Stimulated activated CD4-positive, alpha-beta T cell treated with anti-CD3 and anti-CD28 coated beads, Interleukin-2, amount 100 ng/mL, for 24 hours (primary cell): ENCODE data around the gene JCAD.
"Not testable (repeated sequence)": the region's sequence is repeated elsewhere in the genome, so short reads cannot be mapped to it uniquely, and the experiment has no call there.

Source experiments
- DNase-seq, 2 donors: peaks; one replicate each; pipeline ENCODE4 v3.0.0-alpha.2; 2020

The JCAD gene, protein sequence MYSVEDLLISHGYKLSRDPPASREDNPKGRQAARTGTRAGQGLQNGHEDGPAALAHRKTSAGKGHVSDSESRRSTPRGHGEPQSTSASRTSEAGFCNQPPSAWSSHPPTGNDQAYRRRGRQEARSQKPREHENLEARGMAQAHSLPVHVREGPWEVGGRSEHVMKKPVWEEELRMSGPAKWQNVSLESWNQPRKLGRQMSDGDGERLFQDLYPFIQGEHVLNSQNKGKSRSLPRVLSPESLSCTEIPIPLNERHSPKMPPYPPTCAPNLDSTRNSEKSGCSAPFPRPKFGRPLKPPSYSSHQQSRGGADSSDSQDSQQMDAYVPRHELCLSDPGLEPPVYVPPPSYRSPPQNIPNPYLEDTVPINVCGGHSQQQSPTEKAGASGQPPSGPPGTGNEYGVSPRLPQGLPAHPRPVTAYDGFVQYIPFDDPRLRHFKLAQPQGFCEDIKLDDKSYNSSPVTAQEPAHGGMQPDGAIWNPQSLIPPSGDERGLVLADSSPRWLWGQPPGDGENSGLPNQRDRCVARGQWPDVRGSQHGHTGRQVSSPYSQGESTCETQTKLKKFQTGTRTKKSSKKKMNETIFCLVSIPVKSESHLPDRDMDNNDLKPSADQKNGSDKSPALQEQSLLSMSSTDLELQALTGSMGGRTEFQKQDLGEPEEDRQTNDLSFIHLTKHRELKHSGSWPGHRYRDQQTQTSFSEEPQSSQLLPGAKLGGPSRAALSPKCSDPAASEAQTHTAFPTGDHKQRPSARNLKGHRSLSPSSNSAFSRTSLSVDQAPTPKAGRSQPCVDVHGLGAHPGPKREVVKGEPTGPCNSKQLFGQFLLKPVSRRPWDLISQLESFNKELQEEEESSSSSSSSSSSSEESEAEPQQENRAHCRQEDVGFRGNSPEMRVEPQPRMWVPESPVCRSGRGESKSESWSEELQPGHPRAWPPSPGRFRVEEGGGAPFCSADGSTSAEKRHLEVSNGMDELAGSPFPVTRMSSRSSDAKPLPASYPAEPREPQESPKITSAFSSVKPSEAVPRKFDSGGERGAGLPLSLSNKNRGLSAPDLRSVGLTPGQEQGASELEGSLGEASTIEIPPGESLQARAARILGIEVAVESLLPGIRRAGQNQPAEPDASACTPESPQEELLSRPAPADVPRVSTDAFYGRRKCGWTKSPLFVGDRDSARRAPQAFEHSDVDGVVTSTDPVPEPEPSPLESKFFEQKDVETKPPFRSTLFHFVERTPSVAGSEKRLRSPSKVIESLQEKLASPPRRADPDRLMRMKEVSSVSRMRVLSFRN (N-terminal part only)

DNA sequence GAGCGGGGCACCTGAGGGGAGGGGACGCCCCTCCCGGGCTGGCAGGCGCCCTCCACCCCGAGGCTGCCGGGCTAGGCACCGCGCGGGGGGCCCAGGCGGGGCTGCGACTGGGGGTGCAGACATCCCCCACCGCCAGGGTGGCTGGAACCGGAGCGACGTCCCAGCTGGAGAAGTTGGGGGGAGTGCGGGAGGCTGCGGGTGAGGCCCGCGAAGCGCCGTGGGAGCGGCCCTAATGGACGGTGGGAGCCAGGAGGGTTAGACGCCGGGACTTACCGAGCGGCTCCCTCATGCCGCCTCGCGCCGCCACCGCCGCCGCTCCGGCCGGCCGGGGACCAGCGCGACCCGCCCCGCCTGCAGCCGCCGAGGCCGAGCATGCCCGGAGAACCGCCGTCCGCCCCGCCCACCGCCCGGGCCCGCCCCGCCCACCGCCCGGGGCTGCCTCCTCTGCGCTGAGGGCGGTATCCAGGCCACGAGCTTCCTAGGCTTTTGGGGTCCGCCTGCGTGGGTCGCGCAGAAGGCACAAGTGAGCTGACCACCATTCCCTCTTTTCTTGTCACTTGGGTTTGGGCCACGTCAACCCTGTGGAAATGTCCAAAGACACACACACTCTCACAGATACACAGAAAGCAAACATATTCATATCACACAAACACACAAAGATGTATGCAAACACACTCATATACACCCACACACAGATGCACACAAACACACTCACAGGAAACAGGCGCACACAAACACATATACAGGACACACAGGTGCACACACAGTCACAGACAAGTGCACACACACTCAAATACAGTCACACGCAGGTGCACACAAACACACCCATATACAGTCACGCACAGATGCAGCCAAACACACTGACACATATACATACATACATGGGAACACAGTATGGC lies at the start of gene JCAD:
JCAD (minus strand) TSS at position 378 of the 899 bp plus-strand sequence. CDS start 11,774 bp downstream, outside the sequence.
- peak; percentile 48 to 77 for DNase-seq

DNA sequence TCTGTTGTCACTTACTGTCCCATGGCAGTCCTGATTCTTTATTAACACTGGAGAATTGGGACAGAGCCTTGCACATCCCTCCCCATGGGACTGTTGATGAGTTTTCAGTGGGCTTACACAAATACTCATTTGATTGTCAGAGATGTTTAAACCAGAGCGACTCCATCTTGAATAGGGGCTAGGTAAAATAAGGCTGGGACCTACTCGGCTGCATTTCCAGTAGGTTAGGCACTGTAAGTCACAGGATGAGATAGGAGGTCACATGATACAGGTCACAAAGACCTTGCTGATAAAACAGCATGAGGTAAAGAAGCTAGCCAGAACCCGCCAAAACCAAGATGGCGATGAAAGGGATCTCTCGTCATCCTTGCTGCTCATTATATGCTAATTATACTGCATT lies 47.6 kb upstream of the JCAD start:
- no peak for DNase-seq

DNA sequence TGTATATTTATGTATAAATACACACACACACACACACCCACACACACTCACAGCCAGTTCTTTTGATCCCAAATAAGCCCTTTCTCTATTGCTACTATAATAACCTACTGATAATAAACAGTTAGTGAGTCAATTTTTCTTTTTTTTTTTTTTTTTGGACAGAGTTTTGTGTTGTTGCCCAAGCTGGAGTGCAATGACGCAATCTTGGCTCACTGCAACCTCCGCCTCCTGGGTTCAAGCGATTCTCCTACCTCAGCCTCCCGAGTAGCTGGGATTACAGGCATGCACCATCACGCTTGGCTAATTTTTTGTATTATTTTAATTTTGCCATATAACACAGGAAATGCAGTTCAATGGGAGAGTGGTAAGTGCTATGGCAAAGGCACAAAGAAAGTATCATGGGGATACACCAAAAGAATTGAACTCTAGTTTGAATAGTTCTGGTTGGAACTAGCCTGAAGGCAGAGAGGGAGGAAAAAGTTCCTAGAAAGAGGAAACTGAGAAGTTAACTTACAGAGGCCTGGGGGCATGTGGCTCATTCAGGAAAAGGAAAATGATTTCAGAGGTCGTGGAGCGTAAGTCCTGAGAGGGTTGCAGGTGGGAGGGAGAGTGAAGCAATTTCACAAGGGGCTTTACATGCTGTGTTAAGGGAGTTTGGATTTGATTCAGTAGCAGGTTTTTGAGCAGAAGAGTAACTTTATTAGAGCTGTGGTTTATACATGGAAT lies 44.4 kb upstream of the JCAD start:
- DNase-seq: no peak

DNA sequence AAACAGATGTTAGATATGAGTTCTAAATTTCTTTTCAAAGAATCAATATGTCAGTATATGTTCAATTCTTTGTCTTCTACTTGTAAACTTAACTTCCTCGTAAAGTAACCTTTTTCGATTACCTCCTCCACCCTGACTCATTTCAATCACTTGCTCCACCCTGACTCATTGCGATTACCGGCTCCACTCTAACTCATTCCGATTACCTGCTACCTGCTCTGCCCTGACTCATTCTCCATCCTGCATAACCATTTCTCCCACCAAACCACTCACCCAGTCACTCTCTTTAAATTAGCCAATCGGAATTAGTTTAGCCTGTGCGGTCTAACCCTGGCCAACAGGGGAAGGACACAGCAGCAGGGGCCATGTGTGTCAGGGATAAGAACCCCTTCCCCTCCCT lies 40.3 kb upstream of the JCAD start:
- not testable (repeated sequence) for DNase-seq

DNA sequence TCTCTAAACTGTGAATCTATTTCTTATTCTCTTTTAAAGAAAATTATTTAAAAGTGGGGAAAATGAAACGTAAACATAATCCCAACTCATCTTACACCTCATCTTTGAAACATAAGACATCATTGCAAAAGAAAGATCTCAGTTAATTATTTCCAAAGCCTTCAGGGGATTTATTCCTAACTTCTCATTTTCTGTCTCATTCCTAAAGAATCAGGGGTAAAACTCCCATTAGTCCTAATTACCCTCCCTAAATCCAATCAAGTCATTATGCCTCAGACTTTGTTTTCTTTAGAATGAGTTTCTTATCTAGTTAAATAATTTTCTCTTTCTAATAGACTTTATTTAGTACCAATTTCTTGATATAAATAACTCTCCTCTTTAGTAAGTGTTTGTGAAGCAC lies 39.7 kb upstream of the JCAD start:
- DNase-seq: no peak

DNA sequence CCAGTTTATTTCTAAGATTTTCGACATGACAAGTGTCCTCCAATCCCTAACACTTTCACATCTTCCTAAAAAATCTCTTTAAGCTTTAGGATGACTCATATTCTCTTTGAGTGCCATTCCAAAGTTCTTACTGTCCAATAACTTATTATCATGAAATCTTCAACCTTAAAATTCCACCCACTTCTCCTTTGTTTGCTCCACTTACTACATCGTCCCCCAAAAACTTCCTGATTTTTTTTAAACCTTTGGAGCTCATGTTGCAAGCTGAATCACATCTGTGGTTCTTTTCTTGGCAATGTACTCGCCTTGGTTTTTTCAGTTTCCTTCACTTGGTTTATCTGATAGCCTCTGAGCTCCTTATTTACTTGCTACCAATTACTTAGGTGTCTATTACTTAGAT lies 39.2 kb upstream of the JCAD start:
- DNase-seq: no peak

DNA sequence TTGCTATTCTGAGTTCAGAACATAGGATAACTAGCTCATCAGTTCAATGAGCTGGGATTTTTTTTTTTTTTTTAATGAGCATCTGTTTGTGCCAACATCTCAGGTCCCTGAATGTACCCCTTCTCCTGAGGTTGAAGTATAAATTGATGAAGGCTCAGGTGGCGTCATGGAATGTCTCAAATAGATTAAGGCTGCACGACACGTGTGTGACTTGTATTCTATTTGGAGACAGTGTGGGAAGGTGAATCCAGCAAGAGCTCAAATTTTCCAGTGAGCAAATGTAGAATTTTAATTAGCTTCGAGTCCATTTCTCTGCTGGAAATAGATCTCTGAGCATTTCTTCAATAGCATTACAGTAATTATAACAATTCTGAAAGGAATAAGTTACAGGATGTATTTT lies 37.2 kb upstream of the JCAD start:
- no peak for DNase-seq

DNA sequence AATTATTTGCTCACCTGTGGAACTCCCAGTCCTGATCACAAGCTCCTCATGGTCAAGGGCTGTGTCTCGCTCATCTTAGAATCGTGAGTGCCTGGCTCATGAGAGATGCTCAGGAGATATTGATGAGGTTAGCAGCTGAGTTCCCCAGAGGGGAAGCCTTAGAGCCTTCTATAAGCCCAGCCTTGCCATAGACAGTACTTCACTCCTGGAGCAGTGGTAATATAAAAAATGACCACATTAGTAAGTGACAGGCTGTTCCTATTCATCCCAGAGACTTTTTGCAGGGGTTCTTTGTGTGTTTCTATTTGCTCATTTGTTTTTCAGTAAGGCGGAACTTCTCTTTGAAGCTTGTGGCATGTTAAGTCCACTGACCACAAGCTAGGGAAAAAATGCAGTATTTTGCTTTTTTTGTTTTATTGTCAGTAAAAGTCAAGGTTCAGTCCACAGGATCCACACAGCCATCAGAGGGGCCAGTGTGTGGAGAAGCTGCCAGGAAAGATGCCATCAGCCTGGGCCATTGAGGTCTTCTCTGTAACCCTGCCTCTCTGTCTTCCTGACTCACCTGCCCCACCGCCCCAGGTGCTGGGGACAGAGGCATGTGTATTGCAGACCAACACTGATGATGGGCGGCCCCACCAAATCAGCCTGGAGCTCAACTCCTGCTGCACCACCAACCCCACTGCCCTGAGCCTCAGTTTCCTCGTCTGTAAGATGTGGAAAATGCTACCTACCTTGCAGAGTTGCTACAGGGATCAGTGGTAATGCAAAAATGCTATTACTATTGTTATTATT lies 36.4 kb upstream of the JCAD start:
- DNase-seq: no peak

DNA sequence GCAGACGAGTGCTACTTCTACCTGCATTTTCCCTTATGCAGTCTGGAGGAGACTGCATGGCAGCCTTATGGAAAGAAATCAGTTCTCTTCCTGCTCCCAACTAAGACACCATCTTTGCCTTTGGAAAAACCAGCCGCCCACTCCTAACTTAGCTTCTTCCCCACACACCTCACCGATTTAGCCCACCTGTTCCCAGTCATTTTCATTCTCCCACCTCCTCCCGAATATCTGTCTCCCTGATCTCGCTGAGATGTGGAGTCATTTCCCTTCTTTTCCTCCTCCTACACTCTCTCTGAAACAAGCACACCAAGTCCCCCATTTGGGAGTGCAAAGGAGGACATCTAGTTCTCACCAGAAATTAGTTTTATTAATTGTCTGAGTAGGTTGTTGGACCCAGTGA lies 35.2 kb upstream of the JCAD start:
- DNase-seq: no peak

DNA sequence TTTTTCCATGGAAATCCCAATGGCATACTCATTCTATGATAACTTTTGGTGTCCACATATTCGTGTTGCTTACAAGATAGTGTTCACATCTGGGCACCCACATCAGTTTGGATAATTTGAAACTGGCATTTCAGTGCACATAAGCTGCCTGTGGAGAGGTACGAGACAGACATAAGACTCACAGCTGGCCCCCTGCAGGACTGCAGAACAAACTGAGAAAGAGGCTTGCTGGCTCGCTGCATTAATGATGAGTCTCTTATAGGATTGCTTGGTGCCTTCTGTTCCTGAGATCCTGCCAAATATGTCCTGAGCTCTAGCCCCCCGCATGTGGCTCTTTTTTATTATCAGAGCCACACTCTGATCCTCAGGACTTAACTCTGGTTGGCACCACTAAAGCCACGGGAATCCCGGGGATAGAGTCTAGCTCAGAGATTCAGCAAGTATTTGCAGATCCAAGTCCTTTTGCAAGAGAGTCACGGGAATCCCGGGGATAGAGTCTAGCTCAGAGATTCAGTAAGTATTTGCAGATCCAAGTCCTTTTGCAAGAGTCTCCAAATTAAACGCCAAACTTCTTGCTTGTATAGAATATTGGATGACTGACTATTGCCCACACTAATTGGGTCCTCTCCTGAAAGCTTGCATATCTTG lies 34.0 kb upstream of the JCAD start:
- DNase-seq: no peak

DNA sequence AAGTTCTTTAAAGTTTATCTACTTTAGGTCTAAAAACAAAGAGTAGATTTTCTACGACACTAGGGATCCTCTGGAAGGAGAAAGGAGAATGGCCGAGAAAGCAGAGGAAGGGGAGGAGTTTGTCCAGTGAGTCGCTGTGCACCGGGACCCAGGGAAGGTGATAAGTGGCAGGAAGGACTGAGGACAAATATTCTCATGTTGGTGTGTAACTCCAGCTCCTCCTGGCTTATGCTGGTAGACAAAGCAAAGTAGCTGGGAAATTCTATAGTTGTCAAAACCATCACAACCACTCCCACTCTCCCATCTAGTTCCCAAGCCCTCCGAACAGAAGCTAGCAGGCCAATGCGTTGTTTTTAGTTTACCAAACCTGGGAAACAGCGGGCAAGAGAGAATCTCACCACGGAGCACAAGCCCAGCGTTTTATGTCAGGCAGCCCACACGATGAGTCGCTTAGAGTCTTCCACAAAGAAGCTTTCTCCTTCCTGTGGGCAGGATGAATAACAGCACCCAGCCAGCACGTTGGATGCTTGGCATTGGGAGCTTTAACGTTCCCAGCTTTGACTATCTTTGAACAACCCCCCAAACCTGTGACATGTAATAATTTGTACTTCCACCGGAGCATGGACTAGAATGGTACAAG lies 32.9 kb upstream of the JCAD start:
- DNase-seq: no peak

DNA sequence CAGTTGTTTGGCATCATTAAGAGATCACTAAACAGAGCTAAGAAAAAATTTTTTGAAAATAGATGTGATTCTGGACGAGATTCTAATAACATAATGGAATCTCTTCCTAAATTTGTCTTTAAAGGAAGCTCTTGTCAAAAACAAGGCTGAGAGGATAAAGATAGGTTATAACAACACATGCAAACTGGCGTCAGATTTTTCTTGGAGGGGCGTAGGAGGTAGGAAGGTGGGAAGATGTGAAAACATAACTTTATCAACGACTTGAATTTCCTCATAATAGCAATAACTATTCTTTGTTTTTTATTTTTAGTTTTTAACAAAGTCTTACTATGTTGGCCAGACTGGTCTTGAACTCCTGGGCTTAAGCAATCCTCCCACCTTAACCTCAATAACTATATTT lies 31.8 kb upstream of the JCAD start:
- DNase-seq: no peak

DNA sequence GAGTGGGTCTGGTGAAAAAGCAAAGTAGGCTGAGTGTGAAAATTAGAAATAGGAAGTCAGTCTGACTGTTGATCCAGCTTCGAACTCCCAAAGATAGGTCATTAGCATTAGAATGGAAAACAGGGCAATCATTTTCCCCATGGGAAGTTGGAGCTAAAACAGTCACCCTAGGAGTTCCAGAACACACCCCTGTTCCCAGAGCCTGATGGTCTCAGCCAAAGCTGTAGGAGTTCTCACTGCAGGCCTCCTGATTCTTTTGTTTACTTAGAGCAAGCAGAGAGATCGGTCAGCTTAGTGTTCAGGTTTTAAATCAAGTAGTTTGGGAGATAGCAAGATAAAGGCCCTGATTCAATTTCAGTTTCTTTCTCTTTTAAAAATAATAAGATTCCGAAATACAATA lies 28.8 kb upstream of the JCAD start:
- DNase-seq: no peak

DNA sequence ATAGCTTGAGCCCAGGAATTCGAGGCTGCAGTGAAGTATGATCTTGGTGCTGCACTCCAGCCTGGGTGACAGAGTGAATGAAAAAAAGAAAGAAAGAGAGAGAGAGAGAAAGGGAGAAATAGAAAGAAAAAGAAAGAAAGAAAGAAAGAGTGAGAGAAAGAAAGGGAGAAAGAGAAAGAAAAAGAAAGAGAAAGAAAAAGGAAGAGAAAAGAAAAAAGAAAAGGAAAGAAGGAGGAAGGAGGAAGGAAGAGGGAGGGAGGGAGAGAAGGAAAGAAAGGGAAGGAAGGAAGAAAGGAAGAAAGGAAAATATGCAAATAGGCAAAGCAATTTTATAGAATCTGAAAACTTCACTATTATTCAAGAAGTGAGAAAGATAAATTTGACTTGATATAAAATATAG lies 24.5 kb upstream of the JCAD start:
- DNase-seq: no peak

DNA sequence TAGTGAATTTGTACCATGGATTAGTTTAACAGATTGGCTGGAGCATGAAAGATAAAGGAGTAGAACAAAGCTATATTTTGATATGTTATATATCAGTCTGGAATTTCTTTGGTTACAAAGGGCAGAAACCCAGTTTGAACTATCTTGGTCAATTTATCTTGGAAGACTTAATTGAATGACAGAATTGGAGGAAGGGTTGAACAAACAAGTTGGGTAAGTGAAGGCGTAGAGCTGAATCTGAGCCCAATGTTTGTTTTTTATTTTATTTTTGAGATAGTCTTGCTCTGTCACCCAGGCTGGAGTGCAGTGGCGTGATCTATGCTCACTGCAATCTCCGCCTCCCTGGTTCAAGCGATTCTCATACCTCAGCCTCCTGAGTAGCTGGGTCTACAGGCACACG lies 21.8 kb upstream of the JCAD start:
- DNase-seq: no peak

DNA sequence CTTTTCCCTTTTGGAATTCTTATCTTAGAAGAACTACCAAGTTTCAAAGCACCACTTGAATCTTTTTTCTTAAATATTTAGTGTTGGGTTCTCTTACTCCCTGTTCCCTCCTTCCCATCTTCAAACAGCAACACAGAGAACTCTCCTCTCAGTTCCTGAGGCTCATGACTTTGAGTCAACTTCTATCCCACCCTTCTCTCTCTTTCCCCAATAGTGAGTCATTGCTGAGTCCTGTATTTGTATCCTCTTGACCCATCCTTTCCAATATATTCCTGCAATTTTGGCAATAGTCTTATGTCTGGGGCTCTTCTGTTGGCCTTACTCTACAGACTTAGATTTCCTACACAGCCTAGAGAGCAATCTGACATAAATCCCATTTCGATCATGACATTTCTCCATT lies 20.8 kb upstream of the JCAD start:
- no peak for DNase-seq

DNA sequence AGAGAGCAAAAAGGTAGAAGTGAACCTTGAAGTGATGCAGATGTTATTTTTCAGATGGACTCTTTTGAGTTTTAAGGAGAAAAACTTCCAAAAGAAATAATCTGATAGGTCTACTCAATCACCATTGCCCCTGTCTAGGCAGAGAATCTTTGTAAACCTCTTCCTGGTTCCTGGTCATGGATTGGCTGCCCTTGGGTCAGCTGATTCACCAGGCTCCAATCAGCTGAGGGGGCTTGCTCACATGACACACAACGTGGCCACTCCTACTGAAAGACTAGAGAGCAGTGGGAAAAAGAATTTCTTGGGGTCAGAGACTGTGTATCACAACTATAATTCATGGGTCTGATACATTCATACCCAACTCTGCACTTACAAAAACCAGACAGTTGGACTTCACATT lies 20.0 kb upstream of the JCAD start:
- DNase-seq: no peak

DNA sequence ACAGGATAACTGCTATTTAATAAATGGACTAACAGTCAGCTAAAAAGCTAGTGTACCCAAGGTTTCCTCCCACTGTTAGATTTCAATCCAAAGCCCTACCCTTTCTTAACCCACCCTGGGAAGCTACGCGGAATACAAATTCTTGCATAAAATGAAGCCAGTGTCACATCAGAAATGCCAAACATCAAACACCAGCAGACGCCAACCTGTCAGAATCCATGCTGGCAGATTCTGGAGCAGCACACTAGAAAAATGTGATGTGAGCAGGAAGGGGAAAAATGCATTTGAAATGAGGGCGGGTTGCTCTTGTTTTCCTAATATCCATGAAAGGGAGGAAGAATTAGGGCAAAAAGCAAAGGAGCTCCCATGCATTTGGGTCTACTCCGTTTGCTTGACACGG lies 16.1 kb upstream of the JCAD start:
- DNase-seq: no peak

DNA sequence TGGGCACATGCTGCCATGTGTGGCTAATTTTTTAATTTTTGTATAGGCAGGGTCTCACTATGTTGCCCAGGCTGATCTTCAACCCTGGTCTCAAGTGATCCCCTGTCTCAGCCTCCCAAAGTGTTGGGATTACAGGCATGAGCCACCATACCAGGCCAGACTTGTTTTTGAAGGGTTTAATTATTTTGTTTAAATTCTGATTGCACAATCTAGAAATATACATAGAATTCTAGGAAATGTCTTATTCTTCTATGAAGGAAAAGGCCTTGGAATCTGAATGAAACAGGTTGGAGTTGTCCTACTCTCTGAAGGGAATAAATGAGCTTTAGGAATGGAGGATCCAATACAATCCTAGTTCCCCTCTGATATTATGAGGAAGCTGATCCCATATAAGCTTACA lies 15.5 kb upstream of the JCAD start:
- no peak for DNase-seq

DNA sequence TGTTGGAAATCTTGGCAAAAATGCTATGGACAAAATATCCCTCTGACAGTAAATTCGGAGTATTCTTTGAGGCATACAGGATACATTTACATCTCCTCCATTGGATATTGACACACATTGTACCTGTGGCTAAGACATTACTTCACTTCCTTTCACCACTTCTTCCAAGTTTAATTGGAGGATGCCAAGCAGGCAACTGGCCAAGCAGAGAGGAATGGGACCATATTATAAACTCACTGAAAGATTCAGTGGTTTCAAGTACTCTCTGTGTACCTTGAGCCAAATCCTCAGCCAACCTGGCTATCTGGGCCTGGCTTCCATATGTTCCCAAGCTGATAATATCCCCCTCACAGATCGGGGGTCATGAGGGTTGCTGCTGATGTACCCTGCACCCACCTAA lies 14.7 kb upstream of the JCAD start:
- DNase-seq: no peak
